GM12865 (cell line): ENCODE measurements around the gene NSG1.

Experiments
- DNase-seq: peaks from one replicate; pipeline ENCODE4 v3.0.0; 2010; ENCODE audit warnings: low read depth
- H3K4me3 ChIP-seq: 2 replicates; pipeline ENCODE4 v1.5.1; 2011; ENCODE audit warnings: mild to moderate bottlenecking, low read depth, low read length, control low read depth
- TF ChIP-seq, protein P1 (sequence below): IDR thresholded peaks from 2 replicates; pipeline ENCODE4 v1.5.1; 2011; ENCODE audit warnings: low read length, control low read depth, low read depth, inconsistent platforms; ENCODE audit not compliant: insufficient read depth; ENCODE audit errors: missing control alignments

The NSG1 gene

DNA sequence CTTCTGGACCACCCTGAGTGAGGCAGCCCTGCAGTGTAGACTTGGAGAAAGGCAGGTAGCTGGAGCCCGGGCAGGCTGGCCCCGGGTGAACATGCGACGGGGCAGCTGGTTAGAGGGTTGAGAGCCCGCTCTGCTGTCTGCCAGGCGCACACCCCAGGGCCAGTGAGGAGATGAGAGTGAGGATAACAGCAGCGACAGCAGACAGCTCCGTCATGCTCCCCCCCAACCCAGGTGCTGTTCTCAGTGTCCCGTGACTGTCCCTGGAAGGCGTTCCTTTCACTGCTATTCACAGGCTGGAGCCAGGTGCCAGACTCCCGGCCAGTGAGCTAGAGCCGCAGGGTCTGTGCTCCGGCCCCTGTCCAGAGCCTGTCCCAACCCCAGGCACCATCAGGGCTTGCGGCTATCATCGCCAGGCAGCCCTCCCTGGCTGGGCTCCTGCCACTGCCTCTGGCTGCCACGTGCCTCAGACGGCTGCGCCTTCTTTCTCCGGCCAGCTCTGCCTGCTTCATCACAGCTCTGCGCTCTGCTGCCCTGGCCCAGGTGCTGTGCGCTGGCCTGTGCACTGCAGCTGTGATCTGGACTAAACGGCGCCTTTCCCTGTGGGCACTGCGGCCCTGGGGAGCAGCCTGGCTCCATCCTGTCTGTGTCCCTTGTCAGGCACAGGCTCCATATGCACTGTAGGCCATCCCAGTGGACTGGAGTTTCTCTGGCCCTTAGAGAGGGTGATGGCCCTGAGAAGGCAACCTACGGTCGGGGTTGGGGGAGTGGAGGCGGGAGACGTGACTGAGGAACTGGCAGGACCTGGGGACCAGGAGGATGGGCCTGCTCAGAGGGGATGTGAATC, 19.8 kb downstream of the NSG1 start:
- DNase-seq, result no peak
- TF ChIP-seq, protein P1, sequence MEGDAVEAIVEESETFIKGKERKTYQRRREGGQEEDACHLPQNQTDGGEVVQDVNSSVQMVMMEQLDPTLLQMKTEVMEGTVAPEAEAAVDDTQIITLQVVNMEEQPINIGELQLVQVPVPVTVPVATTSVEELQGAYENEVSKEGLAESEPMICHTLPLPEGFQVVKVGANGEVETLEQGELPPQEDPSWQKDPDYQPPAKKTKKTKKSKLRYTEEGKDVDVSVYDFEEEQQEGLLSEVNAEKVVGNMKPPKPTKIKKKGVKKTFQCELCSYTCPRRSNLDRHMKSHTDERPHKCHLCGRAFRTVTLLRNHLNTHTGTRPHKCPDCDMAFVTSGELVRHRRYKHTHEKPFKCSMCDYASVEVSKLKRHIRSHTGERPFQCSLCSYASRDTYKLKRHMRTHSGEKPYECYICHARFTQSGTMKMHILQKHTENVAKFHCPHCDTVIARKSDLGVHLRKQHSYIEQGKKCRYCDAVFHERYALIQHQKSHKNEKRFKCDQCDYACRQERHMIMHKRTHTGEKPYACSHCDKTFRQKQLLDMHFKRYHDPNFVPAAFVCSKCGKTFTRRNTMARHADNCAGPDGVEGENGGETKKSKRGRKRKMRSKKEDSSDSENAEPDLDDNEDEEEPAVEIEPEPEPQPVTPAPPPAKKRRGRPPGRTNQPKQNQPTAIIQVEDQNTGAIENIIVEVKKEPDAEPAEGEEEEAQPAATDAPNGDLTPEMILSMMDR, result no peak
- H3K4me3 ChIP-seq, result no peak overlapping the region

DNA sequence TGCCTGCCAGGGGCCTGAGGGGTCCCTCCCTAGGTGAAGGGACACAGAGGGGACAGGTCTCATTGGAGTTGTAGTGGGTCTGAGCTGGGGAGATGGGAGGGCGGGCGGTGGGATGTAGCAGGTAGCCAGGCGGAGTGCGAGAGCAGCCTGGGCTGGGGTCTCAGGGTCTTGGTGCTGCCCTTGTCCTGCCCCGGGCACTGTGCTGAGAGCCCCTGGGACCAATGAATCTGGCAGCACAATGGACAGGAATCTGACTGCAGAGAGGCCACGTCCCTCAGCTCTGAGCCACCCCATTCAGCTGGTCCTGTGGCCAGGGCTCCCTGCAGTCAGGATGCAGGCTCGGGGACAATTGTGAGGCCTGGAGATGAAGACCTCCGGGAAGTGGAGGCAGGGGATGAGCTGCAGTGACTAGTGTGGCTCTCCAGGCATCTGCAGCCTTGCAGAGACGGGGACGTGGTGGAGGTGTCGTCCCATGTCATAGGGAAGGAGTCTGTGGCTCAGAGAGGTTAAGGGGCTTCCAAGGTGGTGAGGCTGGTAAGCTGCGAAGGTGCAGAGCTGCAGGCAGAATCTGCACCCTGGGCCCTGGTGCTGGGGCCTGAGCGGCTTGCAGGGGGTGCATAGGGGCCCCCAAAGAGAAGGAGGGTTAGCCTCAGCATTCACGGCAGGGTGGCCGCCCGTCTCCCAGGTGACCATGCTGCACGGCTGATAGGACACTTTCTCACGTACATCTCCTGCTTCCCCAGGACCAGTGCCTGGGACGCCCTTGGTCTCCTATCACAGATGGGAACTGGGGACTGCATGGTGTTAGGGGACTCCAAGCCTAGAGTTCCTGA, 20.6 kb downstream of the NSG1 start:
- no peak for DNase-seq
- TF ChIP-seq, protein P1, result no peak
- H3K4me3 ChIP-seq, result no peak overlapping the region

DNA sequence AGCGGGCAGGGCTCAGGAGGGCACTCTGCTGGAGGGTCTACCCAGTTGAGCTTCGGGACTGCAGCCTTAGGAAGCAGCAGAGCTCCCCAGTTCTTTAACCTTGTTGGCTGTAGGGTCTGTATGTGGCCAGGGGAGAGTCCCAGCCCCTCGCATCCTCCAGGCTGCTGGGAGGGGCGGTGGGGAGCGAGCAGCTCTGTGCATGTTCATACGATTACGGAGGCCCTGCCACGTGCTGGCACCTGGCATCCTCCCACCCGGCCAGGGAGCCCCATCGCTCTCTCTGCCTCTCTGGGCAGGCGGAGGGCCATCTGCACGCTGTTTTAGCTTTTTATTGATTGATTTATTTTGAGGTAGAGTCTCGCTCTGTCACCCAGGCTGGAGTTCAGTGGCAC, 21.2 kb downstream of the NSG1 start:
- no peak for DNase-seq
- TF ChIP-seq, protein P1, result no peak

DNA sequence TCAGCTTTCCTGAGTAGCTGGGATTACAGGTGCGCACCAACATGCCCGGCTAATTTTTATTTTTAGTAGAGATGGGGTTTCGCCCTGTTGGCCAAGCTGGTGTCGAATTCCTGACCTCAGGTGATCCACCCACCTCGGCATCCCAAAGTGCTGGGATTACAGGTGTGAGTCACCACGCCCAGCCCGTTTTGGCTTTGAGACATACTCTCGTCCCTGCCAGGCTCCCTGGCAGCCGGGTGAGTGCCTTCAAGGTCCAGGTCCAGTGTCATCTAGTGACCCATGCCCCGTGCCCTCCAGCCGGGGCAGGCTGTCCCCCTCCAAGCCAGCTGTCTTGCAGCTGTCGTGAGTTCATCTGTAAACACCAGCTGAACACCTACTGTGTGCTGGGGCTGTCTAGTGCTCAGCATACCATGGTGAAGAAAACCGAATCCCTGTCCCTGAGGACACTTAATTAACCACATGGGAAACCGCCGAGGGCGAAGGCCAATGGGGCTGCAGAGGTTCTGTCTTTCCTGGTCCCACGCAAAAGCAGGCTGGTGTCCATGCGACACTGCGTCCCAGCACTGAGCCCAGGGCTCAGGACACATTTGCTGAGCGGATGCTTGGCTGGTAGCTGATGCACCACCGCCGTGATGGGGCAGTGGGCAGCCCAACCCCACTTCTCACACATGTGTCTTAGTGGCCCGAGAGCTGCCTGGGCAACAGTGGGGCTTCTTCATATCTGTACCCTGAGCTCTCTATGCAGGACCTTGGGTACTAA, 21.9 kb downstream of the NSG1 start:
- H3K4me3 ChIP-seq, result no peak overlapping the region
- no peak for DNase-seq
- TF ChIP-seq, protein P1, result no peak

More for the DNA sequence above, 21.2 kb downstream of the NSG1 start:
- H3K4me3 ChIP-seq, result no peak overlapping the region

DNA sequence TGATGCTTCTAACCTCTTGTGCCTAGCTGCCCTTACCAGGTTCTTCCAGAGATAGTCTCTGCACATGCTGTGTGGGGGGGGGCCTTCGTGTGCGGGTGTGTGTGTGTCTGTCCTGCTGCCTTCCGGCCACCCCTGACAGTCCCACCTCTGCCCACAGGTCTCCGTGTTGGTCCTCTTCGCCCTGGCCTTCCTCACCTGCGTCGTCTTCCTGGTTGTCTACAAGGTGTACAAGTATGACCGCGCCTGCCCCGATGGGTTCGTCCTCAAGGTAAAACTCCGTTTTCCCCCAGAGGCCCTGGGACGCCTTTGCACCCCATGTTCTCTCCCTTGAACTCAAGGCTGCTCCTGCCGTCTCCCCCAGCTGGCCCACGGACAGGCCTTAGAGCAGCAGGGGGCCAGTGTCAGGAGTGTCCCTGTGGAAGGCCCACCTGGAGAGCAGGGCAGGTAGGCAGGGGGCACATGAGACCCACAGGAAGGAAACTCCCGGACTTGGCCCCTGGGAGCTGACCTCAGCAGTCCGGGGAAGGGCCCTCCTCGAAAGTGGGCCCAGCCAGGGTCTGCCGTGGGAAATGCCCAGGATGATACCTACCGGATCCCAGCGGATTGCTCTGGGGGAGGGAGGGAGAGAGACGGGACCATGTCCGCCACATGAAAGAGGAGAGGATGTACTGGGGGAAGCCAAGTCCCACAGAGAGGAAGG, 22.7 kb downstream of the NSG1 start:
- TF ChIP-seq, protein P1, result no peak
- no peak for DNase-seq
- no peak overlapping the region for H3K4me3 ChIP-seq

DNA sequence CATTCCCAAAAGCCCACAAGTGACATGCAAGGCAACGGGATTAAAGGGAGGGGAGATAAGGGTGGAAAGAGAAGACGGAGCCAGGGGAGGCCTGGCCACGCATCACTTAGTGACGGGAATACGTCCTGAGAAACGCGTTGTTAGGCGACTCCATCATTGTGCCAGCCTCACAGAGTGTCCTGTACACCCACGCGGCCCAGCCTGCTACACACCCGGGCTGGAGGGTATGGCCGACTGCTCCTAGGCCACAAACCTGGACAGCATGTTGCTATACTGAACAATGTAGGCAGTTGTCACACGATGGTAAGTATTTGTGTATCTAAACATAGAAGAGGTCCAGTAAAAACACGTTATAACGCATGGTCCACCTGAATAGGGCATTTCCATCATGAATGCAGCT, 23.4 kb downstream of the NSG1 start:
- H3K4me3 ChIP-seq, result no peak overlapping the region
- DNase-seq, result no peak
- TF ChIP-seq, protein P1, result no peak
